ENCODE data around the gene TBXA2R.

Gene TBXA2R

DNA sequence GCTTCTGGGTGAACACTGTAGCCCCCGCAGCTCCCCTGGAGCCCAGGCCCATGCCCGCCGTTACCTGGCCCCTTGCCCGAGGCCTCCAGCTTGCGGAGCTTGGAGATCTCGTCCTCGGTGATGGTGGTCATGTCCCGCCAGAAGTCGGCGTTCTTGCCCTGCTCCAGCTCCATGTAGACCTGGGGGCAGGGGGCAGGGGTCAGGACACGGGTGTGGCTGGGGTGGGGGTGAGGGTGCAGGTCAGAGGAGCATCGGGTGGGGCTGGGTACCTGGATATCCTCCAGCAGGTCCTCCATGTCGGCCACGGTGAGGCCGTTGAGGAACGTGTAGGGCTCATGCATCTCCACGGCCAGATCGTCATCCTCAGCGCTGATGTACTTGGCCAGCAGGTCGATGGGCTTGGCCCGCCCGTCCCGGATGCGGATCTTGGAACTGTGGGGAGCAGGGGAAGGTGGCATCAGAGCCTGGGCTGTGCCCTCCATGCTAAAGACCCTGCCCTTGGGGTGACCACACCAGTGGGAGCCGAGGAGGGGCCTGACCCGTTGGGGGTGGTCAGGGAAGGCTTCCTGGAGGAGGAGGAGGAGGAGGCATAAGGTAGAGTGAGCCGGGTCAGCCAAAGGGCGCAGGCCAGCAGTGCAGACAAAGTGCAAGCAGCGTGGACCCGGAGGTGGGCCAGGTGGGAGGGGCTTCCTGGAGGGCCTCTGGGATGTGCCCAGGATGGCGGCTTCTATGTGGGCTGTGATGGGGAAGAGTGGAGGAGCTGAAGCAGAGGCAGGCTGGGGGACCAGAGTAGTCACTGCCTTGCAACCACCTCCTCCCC is 12.3 kb upstream of the TBXA2R start:
- DNase-seq: no peak

DNA sequence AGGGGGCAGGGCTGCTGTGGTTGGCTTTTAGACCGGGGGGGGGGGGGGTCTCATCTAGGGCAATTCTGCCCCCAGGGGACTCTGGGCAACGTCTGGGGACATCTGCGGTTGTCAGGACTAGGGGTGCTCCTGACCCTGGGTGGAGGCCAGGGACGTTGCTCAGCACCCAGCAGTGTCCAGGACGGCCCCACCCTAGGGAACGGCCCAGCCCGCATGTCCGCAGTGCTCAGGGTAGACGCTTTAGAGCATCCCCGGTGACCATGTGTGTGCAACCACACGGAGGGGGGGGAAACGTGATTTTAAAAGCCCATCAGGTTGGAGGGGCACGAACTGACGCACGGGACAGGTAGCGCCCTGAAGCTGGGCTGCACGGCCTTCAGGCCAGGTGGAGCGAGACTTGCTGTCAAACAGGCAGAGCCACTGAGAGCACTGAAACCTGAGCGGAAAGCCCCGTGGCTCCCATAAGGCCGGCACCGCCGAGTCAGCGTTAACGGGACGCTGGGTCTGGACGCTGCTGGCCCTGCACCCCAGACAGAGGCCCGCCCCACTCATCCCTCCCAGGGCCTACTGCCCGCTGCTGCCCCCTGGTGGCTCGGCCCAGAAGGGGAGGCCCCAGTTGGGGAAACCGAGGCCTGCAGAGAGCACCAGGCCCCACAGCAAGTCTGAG is 11.6 kb upstream of the TBXA2R start:
- DNase-seq: no peak

DNA sequence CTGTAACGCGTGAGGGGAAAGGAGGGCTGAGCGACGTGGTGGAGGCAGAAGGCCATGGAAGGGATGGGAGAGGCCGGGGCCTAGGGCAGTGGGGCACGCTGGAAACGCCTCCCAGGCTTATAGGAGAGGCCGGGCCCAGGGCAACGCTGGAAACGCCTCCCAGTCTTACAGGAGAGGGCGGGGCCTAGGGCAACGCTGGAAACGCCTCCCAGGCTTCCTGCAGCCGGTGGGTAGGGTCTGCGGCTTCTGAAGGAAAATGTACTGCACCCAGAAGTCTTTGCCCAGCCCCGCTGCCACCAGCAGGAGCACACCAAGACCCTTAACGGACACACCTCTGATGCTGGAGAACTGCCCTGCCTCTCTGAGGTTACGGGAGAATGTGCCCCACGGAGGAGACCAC is 10.8 kb upstream of the TBXA2R start:
- no peak for DNase-seq

DNA sequence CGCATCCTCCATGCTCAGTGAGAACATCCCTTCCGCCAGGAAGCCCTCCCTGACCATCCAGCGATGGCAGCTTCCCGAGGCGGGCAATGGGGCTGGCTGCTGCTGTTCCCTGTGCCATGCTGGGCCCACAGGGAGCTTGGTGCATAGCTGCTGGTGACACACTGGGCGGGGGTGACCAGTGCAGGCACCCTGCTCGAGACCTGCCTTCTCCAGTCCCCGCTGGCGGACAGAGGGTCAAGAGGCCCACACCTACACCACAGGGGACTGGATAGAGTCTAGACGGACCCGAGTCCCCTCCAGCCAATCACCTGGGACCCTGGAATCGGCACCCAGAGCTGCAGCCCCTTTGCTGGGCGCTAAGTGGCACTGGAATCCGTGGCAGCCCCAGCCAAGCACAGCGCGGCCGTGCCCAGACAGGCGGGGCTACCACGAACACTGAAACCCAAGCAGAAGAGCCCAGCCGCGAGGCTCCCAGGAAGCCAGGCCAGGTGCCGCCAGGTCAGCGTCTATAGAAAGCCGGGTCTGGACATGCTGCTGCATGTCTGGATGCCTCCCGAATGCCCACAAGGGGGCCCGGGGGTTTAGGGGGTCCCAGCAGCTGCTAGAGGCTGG is 9.0 kb upstream of the TBXA2R start:
- no peak for DNase-seq

DNA sequence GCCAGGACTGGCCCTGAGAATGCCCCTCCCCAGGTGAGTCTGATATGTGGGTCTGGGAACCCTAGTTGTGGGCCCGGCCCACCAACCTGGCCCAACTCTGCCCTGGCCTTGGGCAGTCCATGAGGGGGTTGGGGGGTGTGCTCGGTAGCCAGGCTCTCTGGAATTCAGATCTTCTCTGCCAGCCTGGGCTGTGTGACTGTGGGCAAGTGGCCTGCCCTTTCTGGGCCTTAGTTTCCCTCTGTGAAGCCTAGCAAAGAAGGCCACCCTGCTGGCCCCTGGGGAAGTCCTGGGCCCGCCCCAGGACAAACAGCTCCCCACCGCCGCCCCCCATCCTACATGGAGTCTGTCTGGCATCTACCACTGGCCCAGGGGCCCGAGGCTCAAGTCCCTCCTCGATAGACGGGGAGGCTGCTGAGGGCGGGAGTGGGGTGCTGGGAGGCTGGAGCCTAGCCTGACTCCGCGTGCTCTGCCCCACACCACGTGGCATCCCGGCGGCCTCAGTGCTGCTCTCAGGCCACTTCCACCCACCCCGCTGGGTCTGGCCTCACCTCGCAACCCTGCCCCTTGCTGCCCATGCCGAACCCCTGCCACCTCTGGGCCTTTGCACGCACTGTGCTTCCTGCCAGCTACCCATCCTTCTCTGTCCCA is 8.3 kb upstream of the TBXA2R start:
- DNase-seq: no peak

DNA sequence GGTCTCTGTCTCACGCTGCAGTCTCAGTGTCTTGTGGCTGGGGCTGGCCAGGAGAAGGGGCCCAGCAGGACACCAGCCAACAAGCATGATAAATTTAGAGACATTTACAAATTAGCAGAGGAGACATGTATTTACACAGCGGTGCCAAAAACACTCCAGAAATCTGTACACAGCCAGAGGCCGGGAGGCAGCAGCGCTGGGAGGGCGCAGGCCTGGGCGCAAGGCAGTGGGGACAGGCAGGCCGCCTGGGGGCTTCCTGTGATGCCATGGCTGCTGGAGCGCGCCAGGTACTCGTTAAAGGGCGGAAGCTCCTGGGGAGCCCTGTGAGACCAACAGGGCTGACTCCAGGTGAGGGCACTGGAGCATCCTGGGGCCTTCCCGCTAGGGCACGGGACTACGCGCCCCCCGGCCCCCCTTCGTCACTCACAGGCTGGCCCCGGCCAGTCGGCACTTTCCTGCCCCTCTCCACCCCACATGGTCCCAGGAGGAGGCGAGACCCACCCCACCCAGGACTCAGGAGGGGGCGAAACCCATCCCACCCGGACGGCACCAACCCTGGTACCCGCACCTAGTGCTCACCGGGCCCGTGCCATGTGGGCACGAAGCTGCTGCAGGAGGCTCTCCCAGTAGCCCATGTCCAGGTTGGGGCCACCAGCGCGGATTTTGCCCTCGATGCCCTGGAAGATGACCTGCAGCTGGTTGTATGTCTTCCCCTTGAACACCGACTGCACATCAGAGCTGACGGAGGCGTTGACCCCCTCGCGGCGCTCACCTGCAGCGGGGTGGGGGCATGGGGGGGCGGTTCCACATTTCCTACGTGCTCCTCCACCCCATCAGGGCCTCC is 7.4 kb upstream of the TBXA2R start:
- DNase-seq: no peak

DNA sequence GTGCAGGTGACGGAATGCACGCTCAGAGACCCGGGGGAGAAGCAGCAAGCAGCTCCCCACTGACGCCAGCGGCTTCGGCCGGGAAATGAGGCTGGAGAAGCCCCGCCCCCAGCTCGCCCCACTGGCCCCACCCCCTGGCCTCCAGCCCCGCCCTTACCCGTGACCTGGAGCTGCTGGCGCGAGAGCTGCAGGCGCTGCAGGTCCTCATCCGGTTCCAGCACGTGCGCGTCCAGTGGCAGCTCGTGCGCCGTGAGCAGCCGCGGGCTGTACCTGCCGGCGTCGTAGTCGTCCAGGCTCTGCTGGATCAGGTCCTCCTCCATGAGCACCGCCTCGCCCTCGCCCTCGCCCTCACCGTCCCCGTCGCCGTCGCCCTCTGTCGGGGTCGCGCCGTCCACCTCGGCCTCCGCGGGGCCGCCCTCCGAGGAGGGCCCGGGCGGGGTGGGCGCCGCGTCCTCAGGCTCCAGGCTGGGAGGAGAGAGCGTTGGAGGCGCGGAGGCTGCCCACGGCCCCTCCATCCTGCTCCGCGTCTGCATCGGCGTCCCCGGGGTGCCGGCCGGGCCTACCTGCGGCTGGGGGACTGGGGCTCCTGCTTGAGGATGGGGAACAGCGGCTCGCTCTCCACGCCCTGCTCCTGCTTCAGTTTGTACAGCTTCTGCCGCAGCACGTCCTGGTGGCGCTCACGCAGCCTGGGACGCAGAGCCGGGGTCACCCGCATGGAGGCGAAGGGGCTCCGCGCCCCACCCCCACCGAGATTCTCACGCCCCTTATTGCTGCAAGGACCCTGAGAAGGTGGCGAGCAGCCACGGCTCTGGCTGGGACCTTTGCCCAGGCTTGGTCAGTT is 6.4 kb upstream of the TBXA2R start:
- DNase-seq: no peak

DNA sequence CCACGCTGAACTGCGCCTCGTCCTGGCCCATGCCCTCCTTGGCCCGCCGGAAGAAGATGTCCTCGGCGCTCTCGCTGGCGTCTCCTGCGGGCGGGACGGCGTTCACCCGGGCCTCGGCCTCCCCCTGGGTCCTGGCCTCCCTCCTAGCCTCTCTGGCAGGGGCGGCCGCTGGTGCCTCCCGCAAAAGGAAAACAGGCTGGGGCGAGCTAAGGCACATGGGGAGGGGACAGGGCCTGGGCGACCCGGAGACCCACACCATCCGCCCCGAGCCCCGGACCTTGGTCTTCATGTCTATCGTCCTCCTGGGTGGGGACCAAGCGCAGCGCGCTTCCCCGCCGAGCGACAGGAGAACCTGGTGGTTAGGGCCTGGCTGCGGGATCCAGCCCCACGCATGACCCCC is 5.7 kb upstream of the TBXA2R start:
- no peak for DNase-seq

DNA sequence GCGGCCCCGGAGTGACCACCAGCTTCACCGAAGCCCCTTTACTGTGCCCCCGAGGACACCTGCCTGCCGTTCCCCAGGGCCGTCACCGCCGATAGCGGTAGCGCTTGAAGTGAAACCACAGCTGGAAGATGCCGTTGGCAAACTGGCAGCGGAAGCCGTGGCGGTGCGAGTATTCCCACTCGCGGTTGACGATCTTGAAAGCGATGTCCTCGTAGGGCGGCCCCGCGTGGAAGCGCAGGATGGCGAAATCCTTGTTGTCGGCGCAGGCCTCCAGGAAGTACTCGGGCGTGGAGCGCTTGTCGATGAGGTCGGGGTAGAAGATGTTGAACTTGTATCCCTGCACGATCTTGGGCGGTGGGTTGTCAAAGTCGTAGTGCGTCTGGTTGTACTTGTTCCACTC is 5.2 kb upstream of the TBXA2R start:
- DNase-seq: no peak

DNA sequence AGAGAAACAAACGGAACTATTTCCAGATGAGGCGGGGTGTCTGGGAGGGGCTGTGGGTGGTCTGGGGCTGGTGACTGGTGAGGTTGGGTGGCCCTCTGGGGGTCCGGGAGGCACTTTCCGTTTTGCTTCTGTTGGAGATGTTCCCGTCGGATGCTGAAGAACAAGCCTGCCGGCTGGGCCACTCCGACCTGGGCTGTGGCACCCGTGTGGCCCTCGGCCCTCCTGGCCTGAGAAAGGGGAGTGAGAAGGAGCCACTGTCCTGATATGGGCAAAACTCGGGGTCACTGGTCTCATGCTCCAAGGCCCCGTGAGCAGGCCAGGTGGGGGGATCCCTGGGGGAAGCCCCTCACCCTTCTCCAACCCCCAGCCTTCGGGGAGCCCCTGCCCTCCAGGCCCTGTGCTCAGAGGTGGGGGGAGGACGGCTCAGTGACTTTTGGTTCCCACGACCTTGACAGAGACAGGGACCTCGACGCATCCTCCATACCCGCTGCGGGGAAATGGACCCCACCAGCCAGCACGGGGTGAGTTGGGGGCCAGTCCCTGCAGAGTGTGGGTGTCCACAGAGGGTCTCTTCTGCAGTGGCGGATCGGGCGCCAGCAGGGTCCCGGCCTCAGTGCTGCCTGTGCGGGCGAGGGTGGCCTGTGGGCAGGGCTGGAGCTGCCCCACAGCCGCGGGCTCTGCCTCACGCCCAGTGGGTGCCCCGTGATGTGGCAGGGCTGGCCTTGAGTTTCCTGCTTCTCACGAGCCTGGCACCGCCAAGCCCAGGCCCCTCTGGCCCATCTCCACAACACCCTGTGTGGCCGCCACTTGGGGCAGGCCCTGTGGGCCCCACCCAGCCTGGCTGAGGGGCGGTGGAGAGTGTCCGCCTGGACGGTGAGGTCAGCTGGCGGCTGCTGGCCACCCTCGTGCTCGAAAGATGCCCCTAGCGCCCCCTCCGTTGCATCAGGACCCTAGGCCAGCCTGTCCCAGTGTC is 4.4 kb upstream of the TBXA2R start:
- DNase-seq: no peak

DNA sequence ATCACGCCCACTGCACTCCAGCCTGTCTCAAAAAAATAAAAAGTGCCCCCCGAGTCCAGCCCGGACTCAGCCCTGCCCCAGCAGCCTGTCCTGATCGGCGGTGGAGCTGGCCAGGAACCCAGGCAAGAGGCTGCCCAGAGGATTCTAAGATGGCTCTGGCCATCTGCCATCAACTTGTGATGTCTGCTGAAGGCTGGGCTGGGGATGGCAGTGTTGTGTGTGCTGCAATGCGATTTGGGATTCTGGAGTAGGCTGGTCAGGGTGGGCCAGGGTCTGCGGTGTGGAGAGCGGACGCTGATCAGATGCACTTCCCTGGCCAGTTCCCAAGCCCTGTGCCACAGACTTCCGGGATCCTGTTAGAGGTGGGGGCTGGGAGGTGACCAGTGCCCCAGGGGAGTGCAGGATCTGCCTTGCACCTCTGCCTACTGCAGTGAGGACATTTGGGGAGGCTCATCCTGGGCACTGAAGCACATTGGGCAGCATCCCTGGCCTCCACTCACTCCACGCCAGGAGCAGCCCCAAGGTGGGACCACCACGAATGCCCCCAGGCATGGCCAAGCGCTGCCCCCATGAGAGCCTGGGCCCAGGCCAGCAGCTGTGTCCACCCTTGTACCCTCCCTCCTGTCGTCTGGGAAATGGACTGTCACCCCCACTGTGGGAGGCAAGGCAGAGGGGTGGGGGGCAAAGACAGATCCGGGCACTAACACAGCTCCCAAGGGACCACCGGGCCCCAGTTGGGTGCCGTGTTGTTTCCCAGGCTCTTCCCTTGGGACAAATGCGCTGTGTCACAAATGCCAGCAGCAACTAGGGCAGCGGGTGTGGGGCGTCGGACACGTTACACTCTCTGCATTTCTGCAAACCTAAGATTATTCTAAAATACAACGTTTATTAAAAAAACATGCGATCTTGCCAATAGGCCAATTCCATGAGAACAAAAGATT is 3.4 kb upstream of the TBXA2R start:
- no peak for DNase-seq

DNA sequence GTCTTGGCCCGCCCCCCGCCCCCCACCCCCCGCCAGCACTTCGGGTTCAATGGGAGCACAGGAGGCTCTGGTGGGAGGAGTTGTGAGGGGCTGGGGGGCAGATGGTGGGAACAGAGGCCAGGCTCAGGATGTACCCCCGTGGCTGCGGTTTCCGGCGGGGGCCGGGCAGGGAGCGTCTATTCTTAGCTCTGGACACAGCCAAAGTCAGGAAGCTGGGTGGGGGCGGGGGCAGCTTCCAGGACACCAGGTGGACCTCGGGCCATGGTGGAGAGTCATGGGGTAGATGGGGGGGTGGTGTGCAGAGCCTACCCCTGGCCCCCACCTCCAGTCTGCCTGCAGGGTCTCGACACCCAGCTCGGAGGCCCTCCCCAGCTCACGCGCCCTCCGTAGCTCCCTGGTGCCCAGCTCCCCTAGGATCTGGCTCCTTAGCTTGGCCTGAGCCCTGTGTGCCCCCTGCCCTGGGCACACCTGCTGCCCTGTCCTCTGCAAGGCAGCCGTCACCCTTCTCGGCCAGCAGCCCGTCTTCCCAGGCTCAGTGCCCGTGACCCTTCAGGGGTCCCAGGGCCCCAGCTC is 2.2 kb upstream of the TBXA2R start:
- DNase-seq: no peak

DNA sequence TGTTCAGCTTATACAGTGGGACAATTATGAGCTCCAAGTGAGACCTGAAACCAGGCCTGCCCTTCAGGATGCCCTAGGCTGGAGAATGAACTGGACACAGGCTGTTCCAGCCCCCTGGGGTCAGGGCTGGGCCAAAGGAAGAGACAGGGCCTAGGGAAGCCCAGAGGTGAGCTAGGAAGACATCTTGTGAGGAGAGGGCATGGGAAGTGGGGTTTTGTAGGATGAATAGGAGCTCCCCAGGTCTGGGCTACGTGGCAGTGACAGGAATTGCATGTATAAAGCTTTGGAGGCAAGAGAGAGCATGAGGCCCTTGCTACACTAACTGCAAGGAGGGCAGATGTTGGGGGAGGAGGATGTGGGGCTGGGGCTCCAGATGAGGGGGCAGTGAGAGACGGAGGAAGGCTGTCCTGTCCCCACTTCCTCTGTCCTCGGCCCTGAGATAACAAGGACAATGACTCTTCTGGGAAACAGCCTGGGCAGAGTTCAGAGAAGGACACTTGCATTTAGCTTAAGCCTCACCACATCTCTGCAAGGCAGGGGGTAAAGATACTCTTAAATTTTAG is 1.5 kb upstream of the TBXA2R start:
- no peak for DNase-seq

DNA sequence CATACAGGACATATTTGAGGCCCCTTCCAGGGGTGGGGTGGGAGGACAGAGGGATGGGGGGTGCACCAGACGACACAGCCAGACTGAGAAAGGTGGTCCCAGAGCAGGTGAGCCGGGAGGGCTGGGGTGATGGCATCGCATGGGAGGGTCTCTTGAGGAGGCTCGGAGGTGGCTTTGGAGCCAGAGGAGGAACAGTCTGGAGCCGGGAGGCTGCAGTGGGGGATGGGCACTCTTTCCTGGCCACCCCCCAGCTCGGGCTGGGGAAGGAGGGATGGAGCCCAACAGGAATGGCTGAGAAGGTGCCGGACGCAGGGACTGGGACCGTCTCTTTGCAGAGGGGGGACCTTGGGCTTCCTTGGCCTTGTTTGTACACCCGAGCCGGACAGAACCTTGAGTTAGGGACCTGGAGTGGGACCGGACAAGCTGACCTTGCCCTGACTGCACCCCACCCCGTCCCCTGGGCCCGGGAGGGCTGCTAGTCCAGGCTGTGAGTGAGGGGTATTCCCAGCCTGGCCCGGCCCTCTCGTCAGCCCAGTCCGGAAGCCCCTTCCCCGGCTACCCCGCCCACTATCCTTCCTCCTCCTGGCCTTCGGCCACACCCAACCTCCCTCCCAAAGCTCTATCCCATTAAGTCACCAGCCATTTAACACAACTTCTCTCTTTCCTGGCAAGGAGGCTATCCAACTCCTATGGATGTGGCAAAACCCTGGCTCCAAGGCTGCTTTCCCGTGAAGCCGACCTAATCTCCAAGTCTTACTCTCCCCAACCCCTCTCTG is 816 bp upstream of the TBXA2R start:
- DNase-seq: no peak

DNA sequence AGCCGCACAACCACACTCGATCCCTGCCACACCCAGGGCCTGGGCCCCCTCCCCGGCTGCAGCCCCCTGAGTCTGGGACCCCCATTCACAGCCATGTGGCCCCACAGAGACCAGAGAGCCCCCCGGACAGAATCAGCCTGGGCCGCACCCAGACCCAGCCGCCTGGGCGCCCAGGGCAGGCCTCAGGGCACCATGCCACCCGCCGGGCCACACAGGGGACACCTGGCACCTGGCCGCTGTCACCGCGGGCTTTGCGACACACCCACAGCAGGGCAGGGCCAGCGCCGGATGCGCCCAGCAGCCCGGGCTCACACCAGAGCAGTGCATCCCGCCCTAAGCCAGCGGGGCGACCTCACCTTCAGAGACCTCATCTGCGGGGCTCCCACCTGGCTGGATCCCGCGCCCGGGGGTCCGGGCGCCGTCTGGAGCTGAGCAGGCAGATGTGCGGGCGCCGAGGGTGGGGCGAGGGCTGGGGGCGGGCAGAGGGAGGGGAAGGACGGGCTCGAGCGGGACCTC is 443 bp downstream of the TBXA2R start:
- DNase-seq: no peak

DNA sequence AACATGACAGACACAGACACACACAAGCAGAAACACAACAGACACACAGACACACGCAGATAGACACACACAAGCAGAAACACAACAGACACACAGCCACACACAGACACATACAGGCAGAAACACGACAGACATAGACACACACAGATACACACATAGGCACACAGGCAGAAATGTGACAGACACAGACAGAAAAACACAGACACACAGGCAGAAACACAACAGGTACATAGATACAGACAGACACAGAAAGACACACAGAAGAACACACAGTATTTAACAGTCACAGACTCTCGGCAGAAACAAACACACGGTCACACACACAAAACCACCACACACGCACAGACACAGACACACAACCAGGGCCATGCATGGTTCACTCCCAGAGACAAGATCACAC is 905 bp downstream of the TBXA2R start:
- no peak for DNase-seq

DNA sequence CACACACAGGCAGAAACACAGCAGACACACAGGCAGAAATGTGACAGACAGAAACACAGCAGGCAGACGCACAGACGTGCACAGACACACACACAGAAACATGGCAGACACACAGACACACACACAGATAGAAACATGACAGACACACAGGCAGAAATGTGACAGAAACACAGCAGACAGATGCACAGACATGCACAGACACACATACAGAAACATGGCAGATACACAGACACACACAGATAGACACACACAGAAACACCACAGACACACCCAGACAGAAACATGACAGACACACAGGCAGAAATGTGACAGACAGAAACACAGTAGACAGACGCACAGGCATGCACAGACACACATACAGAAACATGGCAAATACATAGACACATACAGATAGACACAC is 1.3 kb downstream of the TBXA2R start:
- DNase-seq: no peak

DNA sequence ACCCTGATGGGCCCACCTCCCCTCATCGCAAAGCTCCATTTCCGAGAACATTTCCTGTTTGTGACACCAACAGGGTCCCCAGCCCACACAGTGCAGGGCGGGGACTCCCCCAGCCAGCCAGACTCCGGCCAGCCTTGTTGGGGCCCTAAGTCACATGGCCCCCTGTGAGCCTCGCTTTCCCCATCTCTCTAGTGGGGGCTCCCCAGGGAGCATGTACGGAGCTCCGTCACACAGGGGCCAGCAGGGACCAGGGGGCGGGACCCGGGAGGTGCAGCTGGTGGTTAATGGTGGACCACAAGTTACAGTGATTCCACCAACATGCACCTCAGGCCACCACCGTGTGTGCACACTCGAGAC is 1.7 kb downstream of the TBXA2R start:
- no peak for DNase-seq
